HCT116 (cell line): ENCODE measurements around the gene DGKZ.

Source experiments
- ATF3 ChIP-seq: IDR thresholded peaks from 2 replicates; pipeline ENCODE4 v1.6.1; 2012
- CTCF ChIP-seq, 3 experiments: fragments of 200-600 bp in 1 of 3; sonication (generic) in 1 of 3; IDR thresholded peaks in 2 of 3; conservative IDR thresholded peaks in 1 of 3; 2 replicates each; pipeline ENCODE4 v1.5.1; 2012 to 2017; ENCODE audit warnings: low read depth in 2 of 3, low read length in 2 of 3, antibody characterized with exemption in 1 of 3, borderline replicate concordance in 1 of 3, control low read depth in 1 of 3, mild to moderate bottlenecking in 1 of 3, mixed read lengths in 1 of 3, mixed run types in 1 of 3, moderate library complexity in 1 of 3; ENCODE audit not compliant: insufficient read depth in 1 of 3
- EZH2 ChIP-seq: fragments of 200-600 bp; sonication (generic); IDR thresholded peaks from 2 replicates; pipeline ENCODE4 v1.6.1; 2017; ENCODE audit warnings: antibody characterized with exemption, mixed run types
- JUND ChIP-seq: IDR thresholded peaks from 2 replicates; pipeline ENCODE4 v1.6.1; 2012
- POLR2A ChIP-seq: IDR thresholded peaks from 2 replicates; pipeline ENCODE4 v1.7.0; 2011; ENCODE audit warnings: borderline replicate concordance; ENCODE audit not compliant: insufficient read depth, insufficient read length; ENCODE audit errors: extremely low read depth
- POLR2AphosphoS5 ChIP-seq: IDR thresholded peaks from 2 replicates; pipeline ENCODE4 v1.6.1; 2011; ENCODE audit warnings: mild to moderate bottlenecking, low read depth, low read length, moderate library complexity
- RAD21 ChIP-seq: IDR thresholded peaks from 2 replicates; pipeline ENCODE4 v1.6.1; 2012; ENCODE audit warnings: low read depth, mild to moderate bottlenecking
- TF ChIP-seq, protein P1 (sequence below): IDR thresholded peaks from 2 replicates; pipeline ENCODE4 v1.6.1; 2012; ENCODE audit warnings: low read depth

DNA sequence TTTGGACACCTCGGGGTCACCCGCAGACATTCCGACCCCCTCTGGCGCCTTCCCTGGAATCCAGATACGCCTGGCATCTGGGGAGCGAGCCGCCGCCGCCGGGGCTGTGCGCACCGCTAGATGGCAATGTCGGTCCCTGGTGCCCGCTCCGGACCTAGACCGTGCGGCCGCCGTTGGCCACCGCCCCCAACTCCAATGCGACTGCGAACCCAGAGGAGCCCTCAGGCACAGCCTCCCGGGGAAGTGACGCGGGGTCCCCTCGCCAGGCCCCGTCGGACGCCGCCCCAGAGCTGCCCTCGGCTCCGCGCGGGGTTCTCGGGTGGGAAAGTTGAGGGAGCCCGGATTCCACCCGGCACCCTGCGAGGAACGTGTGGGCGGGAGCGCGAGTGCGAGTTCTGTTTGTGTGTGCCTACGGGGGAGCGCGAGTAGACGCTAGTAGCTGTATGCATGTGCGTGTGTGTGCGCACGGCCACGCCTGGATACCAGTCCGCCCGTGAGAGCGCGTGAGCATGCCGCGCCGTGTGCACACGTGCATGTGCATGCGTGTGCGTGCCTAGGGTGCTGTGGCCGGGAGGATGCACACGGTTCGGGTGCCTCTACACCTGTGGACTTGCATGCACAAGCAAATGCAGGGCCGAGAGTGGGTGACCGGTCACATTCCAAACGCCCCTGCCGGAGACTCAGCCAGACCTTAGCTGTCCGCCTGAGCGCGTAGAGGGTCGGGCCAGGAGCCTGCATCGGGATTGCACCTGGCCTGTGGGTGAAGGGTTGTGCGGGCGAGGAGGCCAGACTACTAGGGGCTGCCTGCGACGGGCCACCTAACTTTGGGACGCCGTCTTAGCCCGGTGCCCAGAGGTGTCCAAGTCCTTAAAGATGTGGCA is 42.4 kb downstream of the DGKZ start:
- no peak for TF ChIP-seq JUND
- peak in 2 of 3 experiments; percentile 84 to 85; a peak in 4 of 6 replicates for TF ChIP-seq CTCF (IDR thresholded peaks at IDR 0.05 in 2 of 3, conservative IDR thresholded peaks at IDR 0.05 in 1 of 3; ENCODE audit: borderline replicate concordance in 1 of 3, insufficient read depth in 1 of 3, low read depth in 2 of 3, low read length in 2 of 3)
- no peak for TF ChIP-seq RAD21
- no peak for TF ChIP-seq POLR2AphosphoS5
- no peak for TF ChIP-seq POLR2A
- no peak for TF ChIP-seq EZH2
- no peak for TF ChIP-seq ATF3
- TF ChIP-seq, protein P1, sequence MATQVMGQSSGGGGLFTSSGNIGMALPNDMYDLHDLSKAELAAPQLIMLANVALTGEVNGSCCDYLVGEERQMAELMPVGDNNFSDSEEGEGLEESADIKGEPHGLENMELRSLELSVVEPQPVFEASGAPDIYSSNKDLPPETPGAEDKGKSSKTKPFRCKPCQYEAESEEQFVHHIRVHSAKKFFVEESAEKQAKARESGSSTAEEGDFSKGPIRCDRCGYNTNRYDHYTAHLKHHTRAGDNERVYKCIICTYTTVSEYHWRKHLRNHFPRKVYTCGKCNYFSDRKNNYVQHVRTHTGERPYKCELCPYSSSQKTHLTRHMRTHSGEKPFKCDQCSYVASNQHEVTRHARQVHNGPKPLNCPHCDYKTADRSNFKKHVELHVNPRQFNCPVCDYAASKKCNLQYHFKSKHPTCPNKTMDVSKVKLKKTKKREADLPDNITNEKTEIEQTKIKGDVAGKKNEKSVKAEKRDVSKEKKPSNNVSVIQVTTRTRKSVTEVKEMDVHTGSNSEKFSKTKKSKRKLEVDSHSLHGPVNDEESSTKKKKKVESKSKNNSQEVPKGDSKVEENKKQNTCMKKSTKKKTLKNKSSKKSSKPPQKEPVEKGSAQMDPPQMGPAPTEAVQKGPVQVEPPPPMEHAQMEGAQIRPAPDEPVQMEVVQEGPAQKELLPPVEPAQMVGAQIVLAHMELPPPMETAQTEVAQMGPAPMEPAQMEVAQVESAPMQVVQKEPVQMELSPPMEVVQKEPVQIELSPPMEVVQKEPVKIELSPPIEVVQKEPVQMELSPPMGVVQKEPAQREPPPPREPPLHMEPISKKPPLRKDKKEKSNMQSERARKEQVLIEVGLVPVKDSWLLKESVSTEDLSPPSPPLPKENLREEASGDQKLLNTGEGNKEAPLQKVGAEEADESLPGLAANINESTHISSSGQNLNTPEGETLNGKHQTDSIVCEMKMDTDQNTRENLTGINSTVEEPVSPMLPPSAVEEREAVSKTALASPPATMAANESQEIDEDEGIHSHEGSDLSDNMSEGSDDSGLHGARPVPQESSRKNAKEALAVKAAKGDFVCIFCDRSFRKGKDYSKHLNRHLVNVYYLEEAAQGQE = no peak
